ENCODE results near the gene SH3GL1. TPM values are rescaled to one million over a fixed set of nuclear protein-coding genes. Genes with fewer than 3 reads are reported as not detected.

Gene SH3GL1
- total RNA-seq, 1 donor from 2014 or later = 96.6 TPM

DNA sequence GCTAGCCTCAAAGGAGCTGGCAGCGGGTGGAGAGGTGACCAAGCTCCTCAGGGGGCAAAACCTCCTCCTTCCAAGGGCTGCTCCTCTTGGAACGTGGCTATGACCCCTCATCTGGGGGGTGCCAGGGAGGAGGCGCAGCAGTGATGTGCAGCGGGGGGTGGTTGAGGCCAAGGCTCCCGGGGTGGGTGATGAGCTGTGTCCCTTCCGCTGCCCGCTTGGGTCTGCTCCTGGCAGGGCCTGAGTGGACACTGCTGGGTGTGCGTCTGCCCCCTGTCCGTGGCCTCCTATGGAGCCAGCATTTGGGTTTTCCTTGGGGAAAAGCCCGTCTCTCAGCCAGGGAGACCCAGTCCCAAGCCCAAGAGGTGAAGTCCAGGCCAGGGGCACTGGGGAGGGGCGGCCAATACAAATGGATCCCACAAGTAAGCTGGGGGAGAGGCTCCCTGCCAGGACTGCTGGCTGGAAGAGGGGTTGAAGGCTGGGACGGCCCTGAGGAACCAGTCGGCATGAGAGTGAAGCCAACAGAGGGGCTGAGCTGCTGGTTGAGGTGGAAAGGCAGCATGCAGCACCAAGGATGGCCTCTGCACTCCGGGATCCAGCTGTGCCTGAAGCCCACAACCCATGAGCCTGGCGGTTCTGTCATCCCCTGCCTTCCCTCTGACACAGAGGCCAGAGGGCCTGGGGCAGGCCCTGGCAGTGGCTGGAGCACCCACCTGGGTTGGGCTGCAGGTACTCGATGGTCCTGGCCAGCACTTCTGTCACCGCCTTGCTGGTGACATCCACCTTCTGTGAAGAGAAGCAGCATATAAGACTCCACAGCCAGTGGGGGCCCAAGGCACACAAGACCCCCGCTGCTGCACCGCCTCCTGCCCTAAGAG, 34.3 kb downstream of the SH3GL1 start:
- no peak overlapping the region for H3K27ac Mint-ChIP-seq (ENCODE audit: unreplicated experiment)
- no peaks in the 10 kb centered on the region for H3K9me3 Mint-ChIP-seq (ENCODE audit: low read depth)
- no peaks in the 10 kb centered on the region for H3K27me3 Mint-ChIP-seq (ENCODE audit: low read depth)
- peak; percentile 68 for DNase-seq (ENCODE audit: low spot score)
- no peak overlapping the region for H3K4me3 Mint-ChIP-seq (ENCODE audit: unreplicated experiment)
- no peak for TF ChIP-seq CTCF (IDR thresholded peaks at IDR 0.05)
- peaks cover 3% of the 10 kb centered on the region for H3K36me3 Mint-ChIP-seq (ENCODE audit: low read depth)
- H3K4me1 Mint-ChIP-seq (ENCODE audit: low read depth) = peaks cover 25% of the 10 kb centered on the region

DNA sequence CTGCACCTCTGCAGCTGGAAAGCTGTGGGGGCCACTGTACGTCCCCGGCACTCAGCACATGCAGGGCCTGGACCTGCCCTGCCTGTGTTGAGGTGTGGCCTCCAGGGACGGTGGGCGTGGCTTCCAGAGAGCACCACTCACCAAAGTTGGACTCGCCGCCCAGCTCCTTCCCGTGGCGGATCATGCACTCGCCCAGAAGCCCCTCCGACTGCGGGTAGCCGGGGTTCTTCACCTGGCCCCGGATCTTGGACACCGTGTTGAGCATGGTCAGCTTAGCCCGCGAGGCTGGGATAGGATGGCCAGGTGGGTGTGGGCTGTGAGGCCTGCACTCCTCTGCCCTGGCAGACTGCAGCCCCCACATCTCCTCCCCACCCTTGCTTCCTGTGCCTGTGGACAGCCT, 35.0 kb downstream of the SH3GL1 start:
- peaks cover 24% of the 10 kb centered on the region for H3K4me1 Mint-ChIP-seq (ENCODE audit: low read depth)
- H3K36me3 Mint-ChIP-seq (ENCODE audit: low read depth) = peaks cover 5% of the 10 kb centered on the region
- no peak for TF ChIP-seq CTCF (IDR thresholded peaks at IDR 0.05)
- H3K9me3 Mint-ChIP-seq (ENCODE audit: low read depth) = no peaks in the 10 kb centered on the region
- H3K27ac Mint-ChIP-seq (ENCODE audit: unreplicated experiment) = no peak overlapping the region
- H3K27me3 Mint-ChIP-seq (ENCODE audit: low read depth) = no peaks in the 10 kb centered on the region
- peak; percentile 90 for DNase-seq (ENCODE audit: low spot score)
- H3K4me3 Mint-ChIP-seq (ENCODE audit: unreplicated experiment) = no peak overlapping the region

DNA sequence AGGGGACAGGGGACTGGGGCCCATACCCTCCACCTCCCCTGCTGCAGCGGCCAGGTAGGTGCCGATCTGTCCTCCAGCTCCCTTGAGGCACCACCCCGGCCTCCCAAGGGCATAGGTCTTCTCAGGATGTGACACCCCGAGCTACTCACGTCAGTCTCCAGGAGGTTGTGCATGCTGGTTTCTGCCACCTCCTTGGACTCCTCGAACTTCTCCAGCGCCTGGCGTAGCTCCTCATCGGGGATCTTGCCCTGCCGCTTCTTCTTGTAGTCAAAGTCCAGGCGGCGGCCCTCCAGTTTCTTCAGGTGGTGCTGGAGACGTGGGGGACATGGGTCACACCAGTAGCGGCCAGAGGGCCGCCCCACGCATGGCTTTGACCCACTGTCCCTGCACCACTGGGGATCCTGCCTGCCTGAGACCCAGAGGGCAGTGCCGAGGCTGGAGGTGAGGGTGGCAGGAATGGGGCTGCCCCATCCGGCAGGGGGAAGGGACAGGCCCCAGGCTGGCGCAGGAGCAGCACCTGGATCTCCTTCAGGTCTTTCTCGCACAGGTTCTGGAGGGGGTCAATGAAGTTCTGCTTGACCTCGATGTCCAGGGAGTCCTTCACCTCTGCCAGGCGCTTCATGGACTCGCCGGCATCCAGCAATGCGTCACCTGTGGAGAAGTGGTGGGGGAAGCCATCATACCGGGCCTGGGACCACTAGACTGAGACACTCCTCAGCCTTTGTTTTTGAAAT, 36.6 kb downstream of the SH3GL1 start:
- H3K4me1 Mint-ChIP-seq (ENCODE audit: low read depth) = peaks cover 17% of the 10 kb centered on the region
- TF ChIP-seq CTCF (IDR thresholded peaks at IDR 0.05) = no peak
- peak; percentile 87 for DNase-seq (ENCODE audit: low spot score)
- H3K9me3 Mint-ChIP-seq (ENCODE audit: low read depth) = no peaks in the 10 kb centered on the region
- H3K36me3 Mint-ChIP-seq (ENCODE audit: low read depth) = peaks cover 5% of the 10 kb centered on the region
- no peak overlapping the region for H3K27ac Mint-ChIP-seq (ENCODE audit: unreplicated experiment)
- H3K27me3 Mint-ChIP-seq (ENCODE audit: low read depth) = no peaks in the 10 kb centered on the region
- no peak overlapping the region for H3K4me3 Mint-ChIP-seq (ENCODE audit: unreplicated experiment)

DNA sequence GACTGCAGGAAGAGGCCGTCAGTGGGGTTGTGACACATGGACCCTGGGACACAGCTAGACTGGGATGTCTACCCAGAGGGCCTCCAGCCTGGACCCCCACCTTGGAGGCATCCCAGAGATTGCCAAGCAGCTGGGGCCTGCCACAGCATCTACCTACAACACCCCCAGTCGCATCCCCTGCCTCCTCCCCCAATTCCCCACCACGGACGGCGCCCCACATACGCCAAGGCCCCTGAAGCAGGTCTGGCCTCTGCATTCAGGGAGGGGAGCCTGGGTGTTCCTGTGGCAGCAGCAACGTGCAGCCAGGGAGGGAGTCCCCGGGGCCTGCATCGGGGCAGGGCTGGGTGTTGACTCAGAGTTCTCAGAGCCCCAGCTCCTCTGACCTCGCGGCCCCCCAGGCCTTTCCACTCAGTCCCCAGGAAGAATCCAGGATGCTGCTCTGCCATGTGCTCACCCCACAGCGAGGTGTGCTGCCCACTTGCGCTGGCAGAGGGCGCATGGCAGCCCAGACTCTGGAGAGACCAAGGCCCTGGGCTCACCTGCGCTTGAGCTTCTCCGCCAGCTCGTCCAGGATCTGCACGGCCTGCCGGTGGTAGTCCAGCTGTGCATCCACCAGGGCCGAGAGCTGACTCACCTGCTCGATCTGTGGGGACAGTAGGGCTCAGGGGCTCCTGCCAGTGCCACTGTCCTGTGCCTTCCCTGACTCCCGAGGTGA, 37.4 kb downstream of the SH3GL1 start:
- Mint-ChIP-seq H3K27me3 (ENCODE audit: low read depth) (no peaks in the 10 kb centered on the region), H3K4me1 (ENCODE audit: low read depth) (peaks cover 10% of the 10 kb centered on the region), H3K4me3 (ENCODE audit: unreplicated experiment) (no peak overlapping the region), H3K27ac (ENCODE audit: unreplicated experiment) (no peak overlapping the region), H3K9me3 (ENCODE audit: low read depth) (no peaks in the 10 kb centered on the region), H3K36me3 (ENCODE audit: low read depth) (peaks cover 5% of the 10 kb centered on the region)
- peak; percentile 85 for DNase-seq (ENCODE audit: low spot score)
- TF ChIP-seq CTCF (IDR thresholded peaks at IDR 0.05) = peak; percentile 58

All from chondrocyte (in vitro differentiated cells).